Activated naive CD4-positive, alpha-beta T cell treated with anti-CD3 and anti-CD28 coated beads, Interleukin-2, amount 50 U/mL, for 72 hours (primary cell): Measurements from ENCODE around the gene MRPL49. TPM values are rescaled to one million over a fixed set of nuclear protein-coding genes. Genes with fewer than 3 reads are reported as not detected.

Experiments used
- ATAC-seq, 2 donors: fragments of 150-1000 bp; cut with Tn5 transposase; 2 replicates each; pipeline ENCODE4 v1.10.0; 2021; ENCODE audit warnings: mild to moderate bottlenecking in 2 of 2, moderate library complexity in 2 of 2
- DNase-seq, 2 donors: peaks; one replicate each; pipeline ENCODE4 v3.0.0; 2021 to 2022; ENCODE audit warnings: low spot score in 2 of 2
- H3K27ac Mint-ChIP-seq, 2 donors: one replicate each; pipeline ENCODE4 v1.8.0; 2022; ENCODE audit warnings: mild to moderate bottlenecking in 2 of 2, mixed read lengths in 2 of 2
- H3K36me3 Mint-ChIP-seq, 2 donors: one replicate each; pipeline ENCODE4 v1.8.0; 2022; ENCODE audit warnings: mixed read lengths in 2 of 2
- H3K9me3 Mint-ChIP-seq, 2 donors: one replicate each; pipeline ENCODE4 v1.8.0; 2022; ENCODE audit warnings: mixed read lengths in 2 of 2
- total RNA-seq, 2 donors: library from RNA; stranded (reverse); gene quantifications; one replicate each; pipeline ENCODE4 v1.2.3, GENCODE V29; 2022

Gene MRPL49
- total RNA-seq, 2 donors from 2014 or later = 55.3 to 92.6 TPM

GRCh38 chr11:65095974-65096806 is 25.9 kb upstream of the MRPL49 start, which contains the start of gene VPS51:
Gene VPS51, plus strand, starts transcription at chr11:65096214. Its CDS starts 37 bp downstream, at chr11:65096251.
- ATAC-seq = peak; percentile 96 to 100
- Mint-ChIP-seq H3K36me3 (no peaks in the 10 kb centered on the region), H3K9me3 (no peaks in the 10 kb centered on the region), H3K27ac (peak within 1 kb of the TSS; percentile 87 to 98)
- peak; percentile 86 to 89 for DNase-seq

GRCh38 chr11:65096926-65097325 is 25.2 kb upstream of the MRPL49 start:
- no peaks in the 10 kb centered on the region for H3K36me3 Mint-ChIP-seq
- ATAC-seq = no peak
- no peak for DNase-seq
- peak overlapping the region; percentile 50 to 87 for H3K27ac Mint-ChIP-seq
- H3K9me3 Mint-ChIP-seq = no peaks in the 10 kb centered on the region

GRCh38 chr11:65100674-65101350 is 21.3 kb upstream of the MRPL49 start:
- Mint-ChIP-seq H3K9me3 (no peaks in the 10 kb centered on the region), H3K27ac (peak overlapping the region in 1 of 2 donors; percentile 7), H3K36me3 (no peaks in the 10 kb centered on the region)
- ATAC-seq (no peak), DNase-seq (no peak)

DNA sequence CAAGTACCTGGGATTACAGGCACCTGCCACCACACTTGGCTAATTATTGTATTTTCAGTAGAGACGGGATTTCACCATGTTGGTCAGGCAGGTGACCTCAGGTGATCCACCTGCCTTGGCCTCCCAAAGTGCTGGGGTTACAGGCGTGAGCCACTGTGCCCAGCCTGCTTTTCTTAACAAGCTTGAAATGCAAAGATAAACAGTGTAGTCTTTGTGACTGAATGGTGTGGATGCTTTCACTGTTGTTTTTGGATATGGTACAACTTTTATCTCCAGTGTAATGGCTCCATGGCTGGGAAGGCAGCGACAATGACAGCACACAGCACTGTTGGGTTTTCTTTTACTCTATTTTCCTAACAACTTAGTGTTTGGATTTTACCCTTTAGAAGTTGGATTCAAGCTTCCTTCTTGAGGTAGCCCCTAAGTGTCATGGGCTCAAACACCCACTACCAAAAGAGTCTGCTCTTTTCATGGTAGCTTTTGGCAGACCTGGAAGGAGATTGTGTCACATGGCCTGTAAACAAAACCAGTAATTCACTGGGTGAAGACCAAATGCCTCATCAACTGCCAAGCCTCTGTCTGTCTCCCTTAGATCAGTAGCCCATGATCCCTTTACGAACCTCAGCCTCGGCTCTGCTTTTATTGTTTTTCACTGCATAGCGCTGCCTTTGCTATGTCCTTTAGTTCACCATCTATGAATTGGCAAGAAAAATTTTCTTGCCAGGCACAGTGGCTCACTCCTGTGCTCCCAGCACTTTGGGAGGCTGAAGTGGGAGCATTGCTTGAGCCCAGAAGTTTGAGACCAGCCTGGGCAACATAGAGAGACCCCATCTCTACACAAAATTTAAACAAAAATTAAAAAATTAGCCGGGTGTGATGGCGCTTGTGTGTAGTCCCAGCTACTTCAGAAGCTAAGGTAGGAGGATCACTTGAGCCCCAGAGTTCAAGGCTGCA is 19.7 kb upstream of the MRPL49 start:
- Mint-ChIP-seq H3K27ac (peak overlapping the region in 1 of 2 donors; percentile 16), H3K9me3 (no peaks in the 10 kb centered on the region), H3K36me3 (no peaks in the 10 kb centered on the region)
- no peak for DNase-seq
- ATAC-seq = no peak

DNA sequence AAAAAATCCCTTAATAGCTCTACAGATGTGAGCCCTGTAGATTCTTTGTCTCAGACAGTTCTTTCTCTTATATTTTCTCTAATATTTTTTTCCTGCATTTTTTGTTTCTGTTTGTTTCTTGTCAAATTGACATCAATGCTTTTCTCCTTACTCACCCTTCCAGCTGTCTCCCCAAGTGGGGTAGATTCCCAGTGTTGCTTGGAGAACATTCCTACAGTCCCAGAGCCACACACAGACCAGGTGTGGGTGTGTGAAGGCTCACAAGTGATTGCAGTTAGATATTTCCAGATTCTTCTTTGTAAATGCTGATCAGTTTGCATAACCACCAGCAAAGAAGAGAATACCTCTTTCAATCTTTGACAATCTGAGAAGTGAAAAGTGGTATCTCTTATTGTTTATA is 18.6 kb upstream of the MRPL49 start:
- peak overlapping the region; percentile 16 to 21 for H3K27ac Mint-ChIP-seq
- no peak for DNase-seq
- no peaks in the 10 kb centered on the region for H3K9me3 Mint-ChIP-seq
- H3K36me3 Mint-ChIP-seq = no peaks in the 10 kb centered on the region
- ATAC-seq = no peak

DNA sequence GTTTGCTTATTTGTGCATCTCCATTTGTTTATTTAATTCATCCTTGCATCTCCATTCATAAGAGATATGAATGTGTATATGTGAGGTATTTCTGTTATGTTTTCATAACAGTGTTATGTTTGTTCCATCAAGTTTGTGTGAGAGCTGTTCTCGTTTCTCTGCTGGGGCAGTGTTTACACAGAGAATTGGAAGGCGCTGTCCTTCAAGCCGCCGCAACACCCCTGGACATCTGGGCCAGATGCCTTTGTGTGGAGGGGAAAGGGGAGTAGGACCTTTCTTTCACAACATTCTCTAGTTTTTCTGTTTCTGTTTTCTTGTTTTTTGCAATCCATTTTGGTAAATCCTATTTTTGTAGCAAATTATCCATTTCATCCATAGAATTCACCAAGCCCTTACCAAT is 17.5 kb upstream of the MRPL49 start:
- peak overlapping the region; percentile 21 to 87 for H3K27ac Mint-ChIP-seq
- DNase-seq = no peak
- no peak for ATAC-seq
- no peaks in the 10 kb centered on the region for H3K36me3 Mint-ChIP-seq
- no peaks in the 10 kb centered on the region for H3K9me3 Mint-ChIP-seq

- no peaks in the 10 kb centered on the region for H3K36me3 Mint-ChIP-seq
- DNase-seq = no peak
- ATAC-seq = no peak
- H3K9me3 Mint-ChIP-seq = no peaks in the 10 kb centered on the region
- peak overlapping the region; percentile 32 to 55 for H3K27ac Mint-ChIP-seq
Observed at GRCh38 chr11:65107078-65107477, 15.0 kb upstream of the MRPL49 start.

DNA sequence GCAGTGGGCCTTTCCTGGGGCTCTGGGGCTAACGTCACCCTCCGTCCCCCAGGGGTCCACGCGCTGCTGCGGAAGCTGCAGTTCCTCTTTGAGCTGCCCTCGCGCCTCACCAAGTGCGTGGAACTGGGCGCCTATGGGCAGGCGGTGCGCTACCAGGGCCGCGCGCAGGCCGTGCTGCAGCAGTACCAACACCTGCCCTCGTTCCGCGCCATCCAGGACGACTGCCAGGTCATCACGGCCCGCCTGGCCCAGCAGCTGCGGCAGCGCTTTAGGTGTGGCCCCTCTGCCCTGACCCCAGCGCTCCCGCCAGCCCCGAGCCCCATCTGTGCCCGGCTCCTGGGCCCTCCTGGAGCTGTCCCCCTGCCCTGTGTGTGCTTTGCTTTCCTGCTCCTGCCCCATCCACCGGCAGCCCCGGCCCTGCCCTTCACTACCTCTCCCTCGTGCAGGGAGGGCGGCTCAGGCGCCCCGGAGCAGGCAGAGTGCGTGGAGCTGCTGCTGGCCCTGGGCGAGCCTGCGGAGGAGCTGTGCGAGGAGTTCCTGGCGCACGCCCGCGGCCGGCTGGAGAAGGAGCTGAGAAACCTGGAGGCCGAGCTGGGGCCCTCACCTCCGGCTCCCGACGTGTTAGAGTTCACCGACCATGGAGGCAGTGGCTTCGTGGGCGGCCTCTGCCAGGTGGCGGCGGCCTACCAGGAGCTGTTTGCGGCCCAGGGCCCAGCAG is 14.2 kb upstream of the MRPL49 start:
- ATAC-seq (no peak), DNase-seq (no peak)
- no peaks in the 10 kb centered on the region for H3K9me3 Mint-ChIP-seq
- H3K27ac Mint-ChIP-seq = no peak overlapping the region
- H3K36me3 Mint-ChIP-seq = no peaks in the 10 kb centered on the region

DNA sequence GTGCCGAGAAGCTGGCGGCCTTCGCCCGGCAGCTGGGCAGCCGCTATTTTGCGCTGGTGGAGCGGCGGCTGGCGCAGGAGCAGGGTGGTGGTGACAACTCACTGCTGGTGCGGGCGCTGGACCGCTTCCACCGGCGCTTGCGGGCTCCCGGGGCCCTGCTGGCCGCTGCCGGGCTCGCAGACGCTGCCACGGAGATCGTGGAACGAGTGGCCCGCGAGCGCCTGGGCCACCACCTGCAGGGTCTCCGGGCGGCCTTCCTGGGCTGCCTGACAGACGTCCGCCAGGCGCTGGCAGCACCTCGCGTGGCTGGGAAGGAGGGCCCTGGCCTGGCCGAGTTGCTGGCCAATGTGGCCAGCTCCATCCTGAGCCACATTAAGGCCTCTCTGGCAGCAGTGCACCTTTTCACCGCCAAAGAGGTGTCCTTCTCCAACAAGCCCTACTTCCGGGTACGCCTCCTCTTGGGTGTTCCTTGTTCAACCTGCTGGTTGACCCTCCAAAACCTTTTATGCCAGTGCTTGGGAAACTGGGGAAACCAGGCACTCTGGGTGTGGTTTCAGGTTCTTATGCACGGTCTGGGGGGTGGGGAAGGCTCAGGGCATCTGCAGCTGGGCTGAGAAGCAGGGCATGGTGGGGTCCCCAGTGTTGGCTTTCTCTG is 13.5 kb upstream of the MRPL49 start:
- no peaks in the 10 kb centered on the region for H3K9me3 Mint-ChIP-seq
- no peak overlapping the region for H3K27ac Mint-ChIP-seq

DNA sequence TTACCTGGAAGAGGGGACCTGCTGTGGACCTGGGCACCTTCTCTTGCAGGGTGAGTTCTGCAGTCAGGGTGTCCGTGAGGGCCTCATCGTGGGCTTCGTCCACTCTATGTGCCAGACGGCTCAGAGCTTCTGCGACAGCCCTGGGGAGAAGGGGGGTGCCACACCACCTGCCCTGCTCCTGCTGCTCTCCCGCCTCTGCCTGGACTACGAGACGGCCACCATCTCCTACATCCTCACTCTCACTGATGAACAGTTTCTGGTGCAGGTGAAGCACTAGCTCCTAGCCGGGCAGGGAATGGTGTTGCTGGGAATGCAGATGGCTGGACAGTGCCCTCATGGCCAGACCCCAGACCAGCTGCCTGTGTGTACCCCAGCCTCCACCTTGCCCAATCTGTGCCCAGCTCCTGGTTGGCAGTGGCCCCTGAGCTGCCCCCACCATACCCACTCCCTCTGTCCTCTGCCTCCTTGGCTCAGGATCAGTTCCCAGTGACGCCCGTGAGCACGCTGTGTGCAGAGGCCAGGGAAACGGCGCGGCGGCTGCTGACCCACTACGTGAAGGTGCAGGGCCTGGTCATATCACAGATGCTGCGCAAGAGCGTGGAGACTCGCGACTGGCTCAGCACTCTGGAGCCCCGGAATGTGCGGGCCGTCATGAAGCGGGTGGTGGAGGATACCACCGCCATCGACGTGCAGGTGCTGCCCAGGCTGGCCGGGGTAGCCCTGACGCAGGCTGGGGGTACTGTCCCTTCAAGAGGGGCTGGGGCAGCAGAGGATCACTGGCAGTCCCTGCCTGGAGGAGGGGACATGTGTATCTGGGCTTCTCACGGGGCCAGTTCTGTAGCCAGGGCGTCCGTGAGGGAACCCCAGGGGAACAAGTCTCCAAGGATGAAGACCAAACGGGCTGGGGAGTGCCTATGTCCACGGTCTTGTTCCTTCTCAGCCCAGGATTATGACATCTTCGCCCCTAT is 12.6 kb upstream of the MRPL49 start:
- Mint-ChIP-seq H3K27ac (peak overlapping the region in 1 of 2 donors; percentile 15), H3K36me3 (no peaks in the 10 kb centered on the region), H3K9me3 (no peaks in the 10 kb centered on the region)
- ATAC-seq = no peak
- DNase-seq = no peak

More for the DNA sequence above, 13.5 kb upstream of the MRPL49 start:
- no peak for DNase-seq
- no peaks in the 10 kb centered on the region for H3K36me3 Mint-ChIP-seq
- no peak for ATAC-seq

DNA sequence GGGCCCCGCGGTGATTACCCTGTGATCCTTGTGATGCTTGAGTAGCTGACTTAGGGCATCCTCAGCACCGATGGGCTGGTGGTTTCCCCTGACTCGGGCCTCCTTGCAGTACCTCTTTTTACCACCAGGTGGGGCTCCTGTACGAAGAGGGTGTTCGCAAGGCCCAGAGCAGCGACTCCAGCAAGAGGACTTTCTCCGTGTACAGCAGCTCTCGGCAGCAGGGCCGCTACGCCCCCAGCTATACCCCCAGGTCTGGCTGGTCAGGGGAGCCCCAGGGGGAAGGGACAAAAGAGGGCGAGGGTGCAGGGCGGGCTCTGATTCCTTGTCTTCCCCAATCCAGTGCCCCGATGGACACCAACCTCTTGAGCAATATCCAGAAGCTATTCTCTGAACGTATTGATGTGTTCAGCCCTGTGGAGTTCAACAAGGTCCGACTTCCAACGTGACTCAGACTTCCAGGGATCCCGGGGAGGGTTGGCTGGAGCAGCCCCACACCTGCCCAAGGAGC is 11.7 kb upstream of the MRPL49 start:
- Mint-ChIP-seq H3K9me3 (no peaks in the 10 kb centered on the region), H3K27ac (peak overlapping the region in 1 of 2 donors; percentile 15), H3K36me3 (no peaks in the 10 kb centered on the region)
- DNase-seq (peak; percentile 93 to 100), ATAC-seq (peak; percentile 36 to 61)

GRCh38 chr11:65111159-65111743 is 10.9 kb upstream of the MRPL49 start:
- Mint-ChIP-seq H3K9me3 (no peaks in the 10 kb centered on the region), H3K27ac (peak overlapping the region in 1 of 2 donors; percentile 88)

DNA sequence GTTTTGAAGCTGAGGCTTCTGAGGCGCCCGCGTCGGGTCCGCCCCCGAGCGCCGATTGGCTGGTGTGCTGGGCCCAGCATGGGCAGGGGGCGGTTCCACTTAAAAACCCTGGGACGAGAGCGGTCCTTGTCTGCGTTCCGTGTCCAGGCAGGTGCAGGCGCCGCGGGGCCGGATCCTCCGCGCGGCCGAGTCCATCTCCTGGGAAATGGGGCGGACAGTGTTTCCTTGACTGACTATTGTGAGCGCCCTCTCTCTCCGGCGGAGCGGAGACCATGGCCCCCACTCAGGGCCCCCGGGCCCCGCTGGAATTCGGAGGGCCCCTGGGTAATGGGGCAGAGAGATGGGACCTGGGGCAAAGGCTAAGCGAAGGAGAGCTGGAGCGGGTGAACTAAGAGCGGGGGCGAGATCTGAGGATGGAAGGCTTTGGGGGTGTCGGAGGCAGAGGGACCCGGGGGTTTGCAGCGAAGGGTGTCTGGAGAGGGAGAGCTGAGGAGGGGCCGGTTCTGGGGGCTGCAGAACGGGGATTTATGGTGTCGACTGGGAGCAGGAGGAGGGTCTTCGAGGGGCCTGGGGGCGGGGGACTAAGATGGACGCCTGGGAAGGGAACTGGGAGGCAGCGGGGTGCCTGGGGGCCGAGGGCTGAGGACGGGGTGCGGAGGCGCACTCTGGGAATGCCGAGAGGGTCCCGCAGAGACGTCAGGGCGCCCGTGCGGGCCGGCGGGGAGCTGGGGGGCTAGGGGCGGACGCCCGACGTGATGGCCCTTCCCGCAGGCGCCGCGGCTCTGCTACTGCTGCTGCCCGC is 10.2 kb upstream of the MRPL49 start, which contains the start of gene TM7SF2:
TM7SF2 (plus strand) TSS at position 129 of the 802 bp plus-strand sequence; CDS start at position 273, 144 bp downstream.
- peak; percentile 79 to 83 for ATAC-seq
- H3K27ac Mint-ChIP-seq = peak within 1 kb of the TSS; percentile 88 to 98
- H3K36me3 Mint-ChIP-seq = peaks cover 0 to 5% of the 10 kb centered on the region in 2 donors
- DNase-seq = peak; percentile 91 to 95
- H3K9me3 Mint-ChIP-seq = no peaks in the 10 kb centered on the region

More at GRCh38 chr11:65111159-65111743, 10.9 kb upstream of the MRPL49 start:
- no peaks in the 10 kb centered on the region for H3K36me3 Mint-ChIP-seq
- ATAC-seq = no peak
- no peak for DNase-seq
